ENCODE data around the gene EPHA7.

Gene EPHA7

GRCh38 chr6:93243231-93243778 is 176.1 kb downstream of the EPHA7 start:
- no peak for DNase-seq (ENCODE audit: low read depth)

- DNase-seq (ENCODE audit: low read depth): no peak
These were observed 177.3 kb downstream of the EPHA7 start for GRCh38 chr6:93242049-93242448.

- no peak for DNase-seq (ENCODE audit: low read depth)
These were observed 180.7 kb downstream of the EPHA7 start for GRCh38 chr6:93238632-93239031.

- no peak for DNase-seq (ENCODE audit: low read depth)
These were observed 183.6 kb downstream of the EPHA7 start for GRCh38 chr6:93235775-93236174.

- no peak for DNase-seq (ENCODE audit: low read depth)
These were observed 192.5 kb downstream of the EPHA7 start for GRCh38 chr6:93226822-93227221.

GRCh38 chr6:93222071-93222851 is 197.1 kb downstream of the EPHA7 start:
- no peak for DNase-seq (ENCODE audit: low read depth)

- DNase-seq (ENCODE audit: low read depth): no peak
These were observed 199.9 kb downstream of the EPHA7 start for GRCh38 chr6:93219447-93219846.

GRCh38 chr6:93218096-93218495 is 201.3 kb downstream of the EPHA7 start:
- no peak for DNase-seq (ENCODE audit: low read depth)

GRCh38 chr6:93213028-93213427 is 206.3 kb downstream of the EPHA7 start:
- DNase-seq (ENCODE audit: low read depth): no peak

GRCh38 chr6:93210908-93211307 is 208.5 kb downstream of the EPHA7 start:
- no peak for DNase-seq (ENCODE audit: low read depth)

GRCh38 chr6:93209358-93209757 is 210.0 kb downstream of the EPHA7 start:
- no peak for DNase-seq (ENCODE audit: low read depth)

GRCh38 chr6:93196406-93196970 is 222.9 kb downstream of the EPHA7 start:
- DNase-seq (ENCODE audit: low read depth): no peak

- DNase-seq (ENCODE audit: low read depth): no peak
These were observed 224.9 kb downstream of the EPHA7 start for GRCh38 chr6:93194480-93194879.

GRCh38 chr6:93193868-93194267 is 225.5 kb downstream of the EPHA7 start:
- no peak for DNase-seq (ENCODE audit: low read depth)

Measured in GM04503 (cell line).